LHCN-M2 (cell line): Measurements from ENCODE around the gene LIME1. TPM values are rescaled to one million over a fixed set of nuclear protein-coding genes. Genes with fewer than 3 reads are reported as not detected.

ENCODE experiments used
- DNase-seq: peaks from one replicate; pipeline ENCODE4 v3.0.0-alpha.2; 2012; ENCODE audit warnings: low read depth
- total RNA-seq: library from RNA; depleted of rRNA; stranded (reverse); fragments of >200 nt; gene quantifications from 2 replicates; pipeline ENCODE4 v1.2.3, GENCODE V29; 2014

Gene LIME1
- total RNA-seq, 1 experiment from 2014 or later = 16.2 TPM

GRCh38 chr20:63749597-63750508 lies 13.4 kb downstream of the LIME1 start:
- DNase-seq = no peak

DNA sequence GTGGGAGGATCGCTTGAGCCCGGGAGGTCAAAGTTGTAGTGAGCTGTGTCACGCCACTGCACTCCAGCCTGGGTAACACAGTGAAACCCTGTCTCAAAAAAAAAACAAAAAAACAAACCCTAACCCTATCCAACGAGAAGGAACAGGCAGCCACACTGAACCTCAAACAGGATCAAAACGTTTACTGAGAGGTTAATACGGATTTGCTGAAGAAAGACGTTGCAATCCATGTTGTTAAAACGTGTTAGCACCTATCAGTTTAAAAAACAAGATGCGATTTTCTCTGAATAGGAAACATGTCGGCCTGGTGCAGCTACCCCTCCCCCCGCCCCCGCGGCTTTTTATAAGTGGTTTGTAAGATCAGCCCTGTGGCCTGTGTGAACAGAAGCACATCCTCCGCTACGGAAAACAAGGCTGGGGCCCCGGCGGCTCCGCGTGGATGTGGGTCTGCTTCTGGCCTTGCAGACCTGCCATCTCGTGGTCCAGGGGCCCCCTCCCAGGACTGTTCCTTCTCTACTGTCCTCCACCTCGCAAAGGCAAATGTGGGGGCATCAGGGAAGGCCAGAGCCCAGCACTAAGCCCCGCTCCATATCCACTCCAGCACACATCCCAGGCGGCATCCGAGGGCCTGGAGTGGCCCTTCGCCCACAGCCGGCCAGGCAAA lies 14.5 kb downstream of the LIME1 start:
- DNase-seq = no peak

- no peak for DNase-seq
These were observed 15.2 kb downstream of the LIME1 start for GRCh38 chr20:63751471-63752271.

DNA sequence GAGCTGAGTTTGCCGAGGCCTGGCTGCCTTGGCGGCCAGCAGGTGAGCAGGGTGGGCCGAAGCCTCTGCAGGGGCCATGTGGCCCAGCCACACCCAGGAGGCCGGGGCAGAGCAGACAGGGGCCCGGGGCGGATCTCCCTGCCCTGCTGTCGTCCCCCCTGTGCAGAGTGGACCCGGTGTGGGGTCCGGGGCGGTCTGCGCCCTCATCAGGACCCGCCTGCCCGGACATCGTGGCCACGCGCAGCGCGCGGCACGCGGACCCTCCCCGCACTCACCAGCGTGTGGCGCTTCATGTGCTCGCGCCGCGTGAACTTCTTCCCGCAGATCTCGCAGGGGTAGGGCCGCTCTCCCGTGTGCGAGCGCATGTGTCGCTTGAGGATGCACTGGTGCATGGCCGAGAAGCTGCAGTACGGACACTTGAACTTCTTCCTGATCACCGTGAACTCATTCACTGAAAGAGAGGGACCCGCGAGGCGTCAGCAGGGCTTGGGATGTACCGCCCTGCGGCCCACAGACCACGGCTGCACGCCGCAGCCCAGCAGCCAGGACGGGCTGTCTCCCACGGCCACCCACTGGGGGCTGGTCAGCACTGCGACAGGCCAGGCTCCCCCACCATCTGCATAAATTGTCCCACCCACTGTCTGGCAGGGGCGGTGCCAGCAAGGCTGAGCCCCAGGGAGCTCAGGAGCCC lies 16.1 kb downstream of the LIME1 start:
- DNase-seq = no peak

GRCh38 chr20:63753381-63753780 lies 16.9 kb downstream of the LIME1 start:
- no peak for DNase-seq

- DNase-seq = no peak
These were observed 17.5 kb downstream of the LIME1 start for GRCh38 chr20:63754008-63754407.

GRCh38 chr20:63755933-63756647 lies 19.6 kb downstream of the LIME1 start:
- DNase-seq = no peak

GRCh38 chr20:63756648-63756991 lies 20.2 kb downstream of the LIME1 start:
- no peak for DNase-seq

GRCh38 chr20:63758152-63758551 lies 21.7 kb downstream of the LIME1 start:
- DNase-seq = no peak

DNA sequence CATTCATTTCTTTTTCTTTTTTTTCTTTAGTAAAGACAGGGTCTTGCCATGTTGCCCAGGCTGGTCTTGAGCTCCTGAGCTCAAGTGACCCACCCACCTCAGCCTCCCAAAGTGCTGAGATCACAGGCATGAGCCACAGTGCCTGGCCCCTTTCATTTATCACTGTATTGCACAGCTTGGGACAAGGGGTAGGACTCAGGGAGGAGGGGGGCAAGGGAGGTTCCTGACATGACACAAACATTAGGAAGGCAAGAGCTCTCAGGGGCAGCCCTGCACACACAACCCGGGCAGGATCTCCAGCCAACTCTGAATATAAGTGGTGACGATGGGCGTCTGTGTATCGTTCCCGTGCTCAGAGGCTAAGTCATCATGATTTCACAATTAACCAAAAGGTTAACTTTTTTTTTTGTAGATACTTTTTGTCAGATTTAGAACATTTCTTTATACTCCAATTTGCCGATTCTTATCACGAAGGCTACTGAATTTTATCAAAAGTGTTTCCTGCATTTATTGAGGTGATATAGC lies 23.0 kb downstream of the LIME1 start:
- no peak for DNase-seq

GRCh38 chr20:63765082-63765873 lies 28.8 kb downstream of the LIME1 start:
- DNase-seq = no peak

DNA sequence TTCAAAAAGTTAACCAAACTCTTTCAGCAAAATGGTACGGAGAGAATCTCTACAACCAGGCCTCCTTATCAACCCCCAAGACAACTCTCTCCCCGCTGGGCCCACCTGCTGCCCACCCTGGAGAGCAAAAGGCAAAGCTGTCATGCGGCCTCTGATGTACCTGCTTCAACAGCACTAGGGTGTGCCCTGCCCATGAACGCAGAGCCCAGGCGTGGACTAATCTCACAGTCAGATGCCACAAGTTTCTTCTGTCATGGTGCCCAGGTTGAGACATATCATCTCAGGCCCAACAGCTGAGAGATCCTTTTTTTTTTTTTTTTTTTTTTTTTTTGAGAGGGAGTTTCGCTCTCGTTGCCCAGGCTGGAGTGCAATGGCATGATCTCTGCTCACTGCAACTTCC lies 29.4 kb downstream of the LIME1 start:
- no peak for DNase-seq

DNA sequence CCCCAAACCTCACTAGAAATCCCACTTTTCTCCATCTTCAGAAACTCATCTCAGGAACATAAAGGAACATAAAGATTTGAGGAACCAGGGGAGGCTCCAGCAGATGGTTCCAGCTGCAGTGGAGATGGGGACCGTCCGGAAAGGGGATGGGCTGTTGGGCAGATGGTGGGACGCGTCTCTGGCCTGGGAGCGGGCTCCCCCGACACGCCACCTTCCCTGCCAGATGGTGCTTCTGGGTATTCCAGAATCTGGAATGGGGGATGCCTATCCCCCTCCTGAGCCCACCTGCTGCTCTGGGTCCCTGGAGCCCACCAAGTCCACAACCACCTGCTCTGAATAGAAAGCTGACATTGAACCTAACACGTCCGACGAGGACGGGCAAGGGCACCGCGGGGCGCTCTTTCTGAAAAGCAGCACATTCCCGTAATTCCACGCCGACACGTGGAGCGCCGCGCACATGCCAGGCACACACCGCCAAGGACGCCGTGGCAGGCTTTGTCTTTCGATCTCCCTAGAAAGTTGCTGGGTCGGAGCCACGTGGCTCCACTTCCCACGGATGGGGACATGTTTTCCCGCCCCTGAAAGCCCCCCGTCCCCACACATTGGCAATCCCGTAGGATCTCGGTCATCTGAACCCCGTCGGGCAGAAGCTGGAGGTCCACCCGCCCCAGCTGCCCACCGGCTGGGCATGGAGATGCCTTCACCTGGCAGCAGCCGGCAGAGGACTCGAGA lies 30.4 kb downstream of the LIME1 start:
- DNase-seq = no peak

DNA sequence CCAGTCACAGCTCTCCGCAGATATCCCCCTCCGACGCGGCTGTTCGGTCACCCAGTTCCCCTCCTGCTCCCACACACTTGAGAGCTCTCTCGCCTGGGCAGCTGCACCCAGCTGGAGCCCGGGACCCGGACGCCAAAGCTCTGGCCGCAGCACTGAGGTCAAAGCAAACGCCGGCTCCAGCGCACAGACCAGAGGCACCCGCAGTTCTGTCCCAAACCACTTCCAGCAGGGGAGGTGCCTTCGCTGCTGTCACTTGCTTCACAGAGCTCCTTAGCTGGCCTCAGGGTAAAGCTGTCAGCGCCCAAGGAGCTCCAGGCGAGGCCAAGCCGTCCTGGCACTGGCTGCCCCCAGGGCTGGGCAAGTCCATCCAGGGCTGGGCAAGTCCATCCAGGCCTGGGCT lies 31.0 kb downstream of the LIME1 start:
- DNase-seq = no peak

- no peak for DNase-seq
These were observed 31.4 kb downstream of the LIME1 start for GRCh38 chr20:63767886-63768285.

DNA sequence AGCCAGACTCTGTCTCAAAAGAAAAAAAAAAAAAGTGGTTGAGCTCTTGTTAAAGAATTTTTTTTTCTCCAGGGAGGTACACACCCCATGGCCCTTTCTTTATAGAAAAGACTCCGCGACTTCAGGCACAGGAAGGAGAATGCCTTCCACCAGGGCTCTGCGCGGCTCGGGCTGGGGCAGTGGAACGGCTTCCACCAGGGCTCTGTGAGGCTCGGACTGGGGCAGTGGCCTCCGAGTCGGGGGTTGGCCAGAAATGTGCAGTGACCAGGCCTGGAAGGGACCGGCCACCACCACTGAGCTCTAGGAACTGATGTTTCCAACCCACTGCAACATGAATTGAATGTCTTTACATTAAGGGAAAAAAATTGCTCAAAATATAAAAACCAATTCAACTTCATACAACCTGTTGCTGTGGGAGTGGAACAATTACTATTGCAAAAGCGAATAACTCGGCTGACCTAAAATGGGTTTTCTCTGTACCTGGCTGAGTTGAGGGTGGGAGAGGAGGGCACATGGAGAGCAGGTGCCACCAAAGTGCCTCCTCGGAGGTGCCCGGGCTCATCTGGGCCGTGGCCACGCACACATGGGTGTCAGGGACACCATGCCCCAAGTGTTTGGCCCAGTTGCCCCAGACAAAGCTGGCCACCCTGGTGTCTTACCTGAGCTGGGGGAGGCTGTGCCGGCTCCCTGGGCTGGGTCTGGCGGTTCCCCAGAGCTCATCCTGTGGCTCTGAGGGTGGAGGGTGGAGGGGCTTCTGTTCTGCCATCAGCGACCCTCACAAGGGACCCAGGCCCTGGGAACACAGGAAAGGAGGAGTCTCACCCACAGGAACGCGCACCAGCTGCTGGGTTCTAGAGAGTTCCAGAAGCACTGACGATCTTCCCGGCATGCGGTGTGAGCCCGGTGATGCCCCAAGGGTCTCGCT lies 32.4 kb downstream of the LIME1 start:
- DNase-seq = no peak

DNA sequence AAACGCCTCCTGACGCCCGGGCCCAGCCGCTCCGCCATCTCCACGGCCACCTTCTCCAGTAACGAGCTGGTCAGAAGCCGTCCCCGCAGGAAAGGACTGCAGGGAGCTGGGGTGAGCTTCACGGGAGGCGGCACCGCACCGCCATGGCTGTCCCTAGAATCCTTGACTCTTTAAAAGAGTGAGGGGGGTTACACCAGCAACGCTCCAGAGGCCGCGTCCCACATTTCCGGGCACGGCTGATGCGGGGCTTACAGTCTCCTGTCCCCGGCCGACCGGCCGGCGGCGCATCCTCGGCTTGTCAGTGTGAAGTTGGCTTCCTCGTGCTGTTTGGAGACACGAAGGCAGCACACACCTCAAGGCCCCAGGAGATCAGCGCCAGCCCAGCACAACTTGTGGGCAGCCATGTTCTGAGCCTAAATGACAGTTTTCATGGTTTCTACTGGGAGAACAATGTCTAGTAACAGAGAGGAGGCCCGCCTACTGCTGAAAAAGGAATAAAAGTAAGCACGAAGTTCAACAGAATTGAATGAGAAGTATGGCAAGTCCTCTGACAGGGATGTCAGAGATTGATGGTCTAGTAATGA lies 33.5 kb downstream of the LIME1 start:
- no peak for DNase-seq
